Activated T-helper 2 cell treated with anti-CD3 and anti-CD28 coated beads, Interferon-gamma antibody, Interleukin-2, Interleukin-4, amounts not matched to agents 10 μg/mL and 5 μg/mL and 100 μg/mL, durations not matched to agents 14 hours and 24 hours and 36 hours (primary cell): ENCODE measurements around the gene MED27. TPM values are rescaled to one million over a fixed set of nuclear protein-coding genes. Genes with fewer than 3 reads are reported as not detected.

Experiments used
- total RNA-seq: library from RNA; stranded (reverse); gene quantifications from 2 replicates; pipeline ENCODE4 v1.2.3, GENCODE V29; 2022

Gene MED27
- total RNA-seq, 1 donor from 2014 or later, result 37.2 TPM

Other genes starting within 250 kb of the MED27 start
- 3.8 and 5.2 TPM in 2 replicates for gene NTNG2, start 82.2 kb upstream of the MED27 start, total RNA-seq